PFSK-1 (cell line): ENCODE data around the gene ZNF134.

Experiments
- FOXP2 ChIP-seq: optimal IDR thresholded peaks from 2 replicates; pipeline ENCODE3; 2011; ENCODE audit warnings: borderline replicate concordance, control low read depth, inconsistent platforms; ENCODE audit not compliant: insufficient read depth; ENCODE audit errors: extremely low read length, extremely low read depth
- POLR2AphosphoS5 ChIP-seq: IDR thresholded peaks from 2 replicates; pipeline ENCODE4 v1.6.1; 2012; ENCODE audit warnings: low read depth, mild to moderate bottlenecking, control low read depth, low read length, moderate library complexity
- REST ChIP-seq, 2 experiments: IDR thresholded peaks; 2 replicates each; pipeline versions ENCODE4 v1.6.1 to v1.8.0; 2011 to 2012; ENCODE audit warnings: low read depth in 2 of 2, low read length in 2 of 2, control low read depth in 1 of 2, inconsistent platforms in 1 of 2, mild to moderate bottlenecking in 1 of 2, moderate library complexity in 1 of 2; ENCODE audit not compliant: insufficient read depth in 1 of 2
- SIN3A ChIP-seq: IDR thresholded peaks from 2 replicates; pipeline ENCODE4 v1.6.1; 2012; ENCODE audit warnings: mild to moderate bottlenecking, low read length, moderate library complexity, borderline replicate concordance; ENCODE audit not compliant: insufficient read depth
- TAF1 ChIP-seq: IDR thresholded peaks from 2 replicates; pipeline ENCODE4 v1.6.1; 2012; ENCODE audit warnings: low read length, control low read depth, borderline replicate concordance; ENCODE audit not compliant: insufficient read depth

DNA sequence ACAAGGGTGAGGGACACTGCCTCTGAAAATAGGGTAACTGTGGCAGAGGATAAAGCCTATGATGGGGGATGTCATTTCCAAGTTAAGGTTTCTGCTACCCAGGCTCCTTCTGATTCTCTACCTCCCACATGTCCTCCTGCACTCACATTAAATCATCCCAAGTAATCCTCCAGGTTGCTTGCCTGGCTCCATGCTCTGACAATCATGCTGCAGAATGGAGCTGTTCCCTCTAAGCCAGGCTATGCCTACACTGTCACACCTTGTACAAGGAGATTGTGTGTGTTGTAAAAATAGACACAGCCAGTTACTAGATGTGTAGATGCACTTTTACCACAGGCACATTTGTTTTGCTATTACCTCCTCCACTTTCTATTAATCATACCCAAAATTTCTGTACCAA lies 43.3 kb upstream of the ZNF134 start:
- TF ChIP-seq REST (IDR thresholded peaks at IDR 0.05; ENCODE audit: insufficient read depth in 1 of 2, low read depth in 2 of 2, low read length in 2 of 2) (no peak), FOXP2 (no peak), POLR2AphosphoS5 (0 out of 2 replicates have a peak, but pooled peaks have one; percentile 0), TAF1 (no peak), SIN3A (no peak)
